Sciatic nerve (tissue), 2 donors: Measurements from ENCODE around the gene LRIT3. TPM values are rescaled to one million over a fixed set of nuclear protein-coding genes. Genes with fewer than 3 reads are reported as not detected.

Experiments
- ATAC-seq: fragments of 200-7000 bp; cut with Tn5 transposase; one replicate; pipeline ENCODE4 v1.9.1; 2020; ENCODE audit warnings: mild to moderate bottlenecking, moderate library complexity
- DNase-seq: peaks from one replicate; pipeline ENCODE4 v3.0.0-alpha.2; 2020; ENCODE audit warnings: low spot score
- intact Hi-C: fragments of 100-400 bp; cut with DNase I; formaldehyde crosslinking; loops from one replicate; pipeline ENCODE4 v1.14.2; 2022
- total RNA-seq: library from RNA; stranded (reverse); fragmentation: NEBNext Ultra II Directional; extraction: Animal tissue kit (Norgen Biotek cat#: 25700); gene quantifications from one replicate; pipeline ENCODE4 v1.2.1, GENCODE V29; 2021
- donor health status: DM: no; HTN: no; CAD: no.
- donor health status: DM: no; HTN: no; CAD: no.

The LRIT3 gene, protein sequence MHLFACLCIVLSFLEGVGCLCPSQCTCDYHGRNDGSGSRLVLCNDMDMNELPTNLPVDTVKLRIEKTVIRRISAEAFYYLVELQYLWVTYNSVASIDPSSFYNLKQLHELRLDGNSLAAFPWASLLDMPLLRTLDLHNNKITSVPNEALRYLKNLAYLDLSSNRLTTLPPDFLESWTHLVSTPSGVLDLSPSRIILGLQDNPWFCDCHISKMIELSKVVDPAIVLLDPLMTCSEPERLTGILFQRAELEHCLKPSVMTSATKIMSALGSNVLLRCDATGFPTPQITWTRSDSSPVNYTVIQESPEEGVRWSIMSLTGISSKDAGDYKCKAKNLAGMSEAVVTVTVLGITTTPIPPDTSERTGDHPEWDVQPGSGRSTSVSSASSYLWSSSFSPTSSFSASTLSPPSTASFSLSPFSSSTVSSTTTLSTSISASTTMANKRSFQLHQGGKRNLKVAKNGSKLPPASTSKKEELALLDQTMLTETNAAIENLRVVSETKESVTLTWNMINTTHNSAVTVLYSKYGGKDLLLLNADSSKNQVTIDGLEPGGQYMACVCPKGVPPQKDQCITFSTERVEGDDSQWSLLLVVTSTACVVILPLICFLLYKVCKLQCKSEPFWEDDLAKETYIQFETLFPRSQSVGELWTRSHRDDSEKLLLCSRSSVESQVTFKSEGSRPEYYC
- total RNA-seq = 0.31 TPM

DNA sequence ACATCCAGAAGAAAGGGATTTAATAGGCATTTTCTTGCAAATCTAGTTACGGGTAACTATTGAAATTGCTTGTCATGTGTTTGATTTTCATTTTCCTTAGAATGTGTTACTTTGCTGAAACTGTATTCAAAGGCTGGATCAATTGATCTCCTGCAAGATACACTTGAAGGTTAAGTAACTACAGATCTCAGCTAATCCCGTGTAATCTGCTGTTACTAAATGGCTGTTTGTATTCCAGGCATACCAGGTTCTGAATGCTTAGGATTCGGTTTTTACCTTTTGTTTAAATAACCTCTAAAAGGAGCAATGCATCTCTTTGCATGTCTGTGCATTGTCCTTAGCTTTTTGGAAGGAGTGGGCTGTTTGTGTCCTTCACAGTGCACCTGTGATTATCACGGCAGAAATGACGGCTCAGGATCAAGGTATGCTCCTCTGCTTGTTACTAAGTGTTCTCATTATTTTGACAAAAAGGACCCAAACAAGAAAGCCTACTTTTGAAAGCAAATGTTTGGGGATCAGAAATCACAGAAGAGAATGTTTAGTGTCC, at the start of gene LRIT3:
Gene LRIT3, plus strand, starts transcription at position 212 of the 547 bp plus-strand sequence. Its CDS starts 95 bp downstream, at position 307.
- ATAC-seq (no peak), DNase-seq (no peak)
- intact Hi-C loops = no loop called here

DNA sequence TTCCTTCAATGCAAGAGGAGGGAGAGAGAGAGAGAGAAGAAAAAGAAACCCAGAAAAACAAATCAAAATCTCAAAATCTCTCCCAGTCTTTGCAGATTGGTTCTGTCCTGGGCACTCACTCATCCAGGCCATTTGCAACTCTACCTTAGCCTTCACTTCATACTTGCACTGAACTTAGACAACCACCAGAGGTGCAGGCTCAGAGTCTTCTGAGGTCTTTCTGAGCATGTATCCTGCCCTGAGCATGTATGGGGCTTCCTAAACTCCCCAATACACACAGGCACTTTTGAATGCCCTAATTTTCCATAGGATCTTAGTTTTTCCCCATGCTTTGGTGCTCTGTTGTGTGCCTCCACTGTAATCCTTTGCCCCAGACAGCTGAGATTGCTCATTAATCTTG, 49.0 kb upstream of the LRIT3 start:
- intact Hi-C loops = no loop called here
- no peak for ATAC-seq
- DNase-seq = no peak

DNA sequence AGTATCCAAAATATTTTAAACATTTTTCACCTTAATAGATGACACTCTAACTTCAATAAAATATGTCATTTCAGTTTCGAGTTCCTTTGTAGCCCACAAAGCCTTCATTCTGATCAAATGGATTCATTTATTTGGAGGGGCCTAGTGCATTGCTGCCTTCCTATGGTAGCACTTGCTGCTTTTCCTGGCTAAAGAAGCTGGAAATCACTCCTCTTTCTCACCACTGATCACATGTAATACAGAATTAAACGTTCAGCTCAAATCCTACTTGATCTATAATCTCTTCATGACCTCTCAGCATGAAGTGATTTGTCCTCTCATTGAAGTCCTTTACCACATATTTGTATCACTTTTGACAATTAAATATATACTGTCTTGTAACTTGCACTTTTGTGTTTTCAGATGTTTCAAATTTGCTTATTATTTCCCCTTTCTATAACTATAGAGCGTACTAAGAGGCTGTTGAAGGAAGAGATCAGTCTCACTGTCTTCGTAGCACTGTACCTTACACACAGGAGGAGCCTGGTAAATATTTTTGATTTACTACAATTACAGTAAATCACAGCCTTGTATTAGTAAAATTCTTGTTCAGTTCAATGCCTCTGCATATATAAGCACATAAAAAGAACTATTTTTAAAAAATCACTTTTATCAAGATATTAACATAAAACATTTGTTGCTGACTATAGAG, 46.7 kb upstream of the LRIT3 start:
- peak; percentile 42 for ATAC-seq
- intact Hi-C loops = no loop called here

DNA sequence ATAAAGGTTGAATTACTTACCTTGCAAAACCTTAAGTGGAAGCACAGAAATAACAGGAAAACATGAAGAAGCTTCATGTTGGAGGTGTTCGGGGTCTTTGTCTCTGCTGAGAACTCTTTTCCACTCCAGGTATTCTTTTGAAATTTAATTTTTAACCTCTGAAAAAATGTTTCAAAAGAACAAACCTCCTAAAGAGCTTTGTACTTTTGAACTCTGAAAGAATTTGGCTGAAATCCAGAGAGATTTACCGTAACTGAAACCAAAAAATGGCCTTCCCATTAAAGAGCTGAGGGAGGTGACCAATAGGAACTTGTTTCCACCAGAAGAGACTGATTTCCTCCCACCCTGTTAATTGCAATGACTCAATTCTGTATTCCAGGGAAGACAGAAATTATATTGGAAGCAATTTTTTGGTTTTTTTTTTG, 46.0 kb upstream of the LRIT3 start, which contains the start of gene CFI:
Gene CFI, minus strand, starts transcription at position 105 of the 425 bp plus-strand sequence. Its CDS starts 28 bp downstream, at position 77.
- ATAC-seq = peak; percentile 74

More for the DNA sequence above, 46.7 kb upstream of the LRIT3 start:
- no peak for DNase-seq

DNA sequence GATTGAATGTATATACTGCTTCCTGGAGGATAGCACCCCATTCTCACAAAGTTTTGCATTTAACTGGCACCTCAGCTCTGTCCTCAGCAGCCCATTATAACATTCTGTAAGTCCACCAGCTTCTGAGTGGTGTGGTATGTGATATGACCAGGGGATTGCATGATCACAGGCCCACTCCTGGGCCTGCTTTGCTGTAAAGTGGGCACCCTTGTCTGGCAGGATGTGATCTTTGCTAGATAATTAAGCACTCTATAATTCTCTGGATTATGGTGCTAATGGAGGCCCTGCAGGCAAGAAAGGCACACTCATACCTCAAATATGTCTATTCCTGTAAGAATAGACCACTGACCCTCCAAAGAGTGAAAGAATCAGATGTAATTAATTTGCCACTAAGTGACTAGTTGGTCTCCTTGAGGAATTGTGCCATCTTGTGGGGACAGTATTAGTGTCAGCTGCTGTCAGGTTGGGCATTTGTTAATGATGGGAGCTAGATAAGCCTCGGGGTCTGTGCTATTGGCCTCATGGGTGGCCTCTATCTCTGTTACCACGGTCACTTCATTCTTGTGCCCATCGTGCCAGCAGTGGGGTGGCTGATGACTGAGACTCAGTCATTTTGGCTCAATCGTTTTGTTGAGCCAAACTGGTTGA, 43.9 kb upstream of the LRIT3 start:
- intact Hi-C loops = no loop called here
- no peak for DNase-seq
- no peak for ATAC-seq

More for the DNA sequence above, 46.0 kb upstream of the LRIT3 start, which contains the start of gene CFI:
- DNase-seq = no peak
- intact Hi-C loops = no loop called here

DNA sequence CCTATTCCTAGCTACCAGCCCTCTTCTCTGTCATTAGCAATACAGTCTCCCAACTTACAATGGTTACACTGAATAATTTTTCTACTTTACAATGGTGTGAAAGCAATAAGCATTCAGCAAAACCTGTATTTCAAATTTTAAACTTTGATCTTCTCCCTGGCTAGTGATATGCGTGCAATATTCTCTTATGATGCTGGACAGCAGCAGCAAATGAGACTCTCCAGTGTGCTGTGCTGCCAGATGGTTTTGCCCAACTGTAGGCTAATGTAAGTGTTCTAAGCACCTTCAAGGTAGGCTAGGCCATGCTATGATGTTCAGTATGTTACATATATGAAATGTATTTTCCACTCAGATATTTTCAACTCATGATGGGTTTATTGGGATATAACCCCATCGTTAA, 38.3 kb upstream of the LRIT3 start:
- DNase-seq (no peak), ATAC-seq (no peak)
- intact Hi-C loops = no loop called here

DNA sequence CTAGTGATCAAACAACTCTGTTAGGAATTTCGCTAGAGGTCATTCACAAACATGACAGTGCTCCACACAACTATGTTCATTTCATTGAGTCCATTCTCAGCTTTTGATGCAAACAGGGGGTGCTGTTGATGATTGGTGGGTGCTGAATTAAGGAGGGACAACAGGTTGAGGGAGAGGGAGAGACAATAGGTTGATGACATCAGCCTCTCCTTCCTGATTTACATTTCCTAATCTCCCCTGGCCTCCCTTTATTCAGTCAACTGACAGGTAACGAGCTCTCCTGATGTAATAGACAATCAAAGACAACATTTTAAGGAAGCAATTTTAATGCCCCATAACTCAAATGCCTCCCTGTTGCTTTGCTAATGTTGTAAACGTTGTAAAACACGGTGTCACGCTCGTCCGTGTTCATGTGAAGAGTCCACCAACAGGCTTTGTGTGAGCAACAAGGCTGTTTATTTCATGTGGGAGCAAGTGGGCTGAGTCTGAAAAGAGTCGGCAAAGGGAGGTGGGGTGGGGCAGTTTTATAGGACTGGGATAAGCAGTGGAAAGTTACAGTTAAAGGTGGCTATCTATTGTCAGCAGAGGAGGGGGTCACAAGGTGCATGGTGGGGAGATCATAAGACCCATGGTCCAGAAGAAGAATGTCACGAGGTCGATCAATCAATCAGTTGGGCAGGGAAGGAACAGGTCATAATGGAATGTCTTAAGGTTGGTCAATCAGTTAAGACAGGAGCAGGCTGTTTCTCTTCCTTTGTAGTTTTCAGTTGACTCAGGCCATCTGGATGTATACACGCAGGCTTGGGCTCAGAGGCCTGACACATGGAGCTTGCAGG, 37.1 kb upstream of the LRIT3 start:
- no peak for ATAC-seq
- DNase-seq = no peak
- intact Hi-C loops = no loop called here

DNA sequence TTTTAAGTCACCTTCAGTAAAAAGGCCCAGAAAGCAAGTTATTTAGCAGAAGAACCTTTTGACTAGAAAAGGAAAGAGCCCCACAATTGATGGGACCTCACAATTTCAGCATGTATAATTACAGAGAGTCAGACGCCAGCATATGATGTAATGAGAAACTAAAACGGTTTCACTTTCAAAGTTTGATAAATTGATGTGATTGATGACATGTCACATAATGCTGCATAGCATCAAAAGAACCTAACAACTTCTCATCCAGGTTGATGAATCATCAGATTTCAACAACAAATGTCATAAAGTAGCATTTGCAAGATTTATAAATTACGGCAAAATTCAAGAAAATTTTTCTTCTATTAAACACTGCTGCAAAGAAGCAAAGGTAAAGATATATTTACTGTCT, 36.2 kb upstream of the LRIT3 start:
- DNase-seq = no peak
- no peak for ATAC-seq
- intact Hi-C loops = no loop called here

DNA sequence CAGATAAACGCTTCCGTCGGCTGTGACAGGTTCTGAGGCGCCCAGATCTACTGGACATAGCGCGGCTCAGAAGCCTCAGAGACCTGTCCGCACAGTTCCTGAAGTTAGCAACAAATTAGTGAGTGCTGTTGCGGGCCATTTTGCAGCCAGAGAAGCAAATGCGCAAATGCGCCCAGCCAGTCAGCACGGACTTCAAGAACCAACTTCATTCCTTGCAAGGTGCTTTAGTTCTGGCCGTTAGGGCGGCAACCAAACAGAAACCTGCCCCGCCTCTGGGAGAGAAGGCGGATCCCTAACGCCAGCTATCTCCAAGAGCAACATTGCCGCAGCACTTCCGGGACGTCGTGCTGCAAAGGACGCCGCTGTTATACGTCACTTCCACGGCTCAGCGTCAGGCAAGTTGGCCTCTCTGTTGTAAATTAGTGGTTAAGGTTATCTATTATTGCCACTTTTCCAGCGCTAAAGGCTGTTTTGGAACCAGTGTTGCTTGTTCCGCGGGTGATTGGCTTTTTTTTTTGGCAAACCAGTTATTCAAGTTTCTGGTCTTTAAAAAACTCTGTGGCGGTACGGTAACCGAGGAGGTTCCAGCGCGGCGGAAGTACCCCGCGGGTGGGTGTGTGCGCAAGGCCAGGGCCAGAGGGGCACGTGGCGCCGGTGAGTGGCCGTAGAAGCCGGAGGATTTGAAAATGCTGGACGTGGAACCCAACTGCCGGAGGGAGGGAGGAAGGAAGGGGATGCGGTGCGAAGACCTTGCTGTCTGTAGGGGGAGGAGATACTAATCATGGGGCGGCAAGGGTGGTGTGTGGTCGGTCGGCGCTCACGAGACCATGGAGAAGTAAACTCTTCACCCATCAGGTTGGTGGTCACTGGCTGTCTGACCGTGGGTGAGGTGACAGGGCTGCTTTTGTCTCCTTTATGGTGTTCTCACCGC, 32.5 kb upstream of the LRIT3 start, which contains the start of gene GAR1:
Gene GAR1, plus strand, starts transcription at position 612 of the 931 bp plus-strand sequence. CDS start 403 bp downstream, outside the sequence.
- DNase-seq (peak; percentile 90), ATAC-seq (peak; percentile 99)
- intact Hi-C loops = no loop called here

DNA sequence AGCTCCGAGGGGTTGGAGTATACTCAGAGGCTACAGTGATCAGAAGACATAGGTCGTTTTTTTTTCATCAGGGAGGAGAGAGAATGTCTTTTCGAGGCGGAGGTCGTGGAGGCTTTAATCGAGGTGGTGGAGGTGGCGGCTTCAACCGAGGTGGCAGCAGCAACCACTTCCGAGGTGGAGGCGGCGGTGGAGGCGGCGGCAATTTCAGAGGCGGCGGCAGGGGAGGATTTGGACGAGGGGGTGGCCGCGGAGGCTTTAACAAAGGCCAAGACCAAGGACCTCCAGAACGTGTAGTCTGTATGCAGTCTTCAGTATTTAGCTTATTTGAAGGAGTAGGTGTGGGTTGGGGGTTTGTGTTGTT, 31.8 kb upstream of the LRIT3 start:
- DNase-seq (peak; percentile 60), ATAC-seq (no peak)
- intact Hi-C loops = no loop called here

DNA sequence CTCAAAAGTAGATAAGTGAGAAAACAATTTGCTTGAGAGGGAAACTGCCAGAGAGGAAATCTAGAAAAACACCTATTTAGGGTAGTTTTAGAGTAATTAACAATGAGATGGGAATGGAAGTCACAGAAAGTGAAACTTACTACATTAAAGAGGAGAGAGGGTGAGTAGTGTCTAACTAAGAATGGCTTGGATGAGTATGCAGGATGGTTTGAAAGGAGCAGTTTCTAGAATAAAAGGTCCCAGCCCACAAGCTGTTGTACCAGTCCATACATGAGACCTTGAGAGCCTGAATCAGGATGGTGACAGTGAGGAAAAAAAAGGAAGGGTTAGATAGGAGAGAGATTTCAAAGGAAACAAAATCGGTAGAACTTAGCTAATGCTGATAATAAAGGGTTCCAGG, 31.0 kb upstream of the LRIT3 start:
- DNase-seq (no peak), ATAC-seq (no peak)
- intact Hi-C loops = no loop called here

DNA sequence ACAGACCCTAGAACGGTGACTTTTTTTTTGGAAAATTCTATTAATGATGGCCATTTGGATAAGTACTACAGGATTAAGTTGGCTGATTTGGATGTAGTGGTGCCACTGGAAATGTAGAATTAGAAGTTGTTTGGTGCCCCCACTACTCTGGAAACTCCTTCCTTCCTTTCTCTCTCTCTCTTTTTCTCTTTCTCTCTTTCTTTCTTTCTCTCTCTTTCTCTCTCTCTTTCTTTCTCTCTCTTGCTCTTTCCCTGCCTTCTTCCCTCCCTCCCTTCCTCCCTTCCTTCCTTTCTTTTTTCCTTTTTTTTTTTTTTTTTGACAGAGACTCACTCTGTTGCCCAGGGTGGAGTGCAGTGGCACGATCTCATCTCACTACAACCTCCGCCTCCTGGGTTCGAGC, 29.6 kb upstream of the LRIT3 start:
- intact Hi-C loops = no loop called here
- no peak for DNase-seq
- ATAC-seq = no peak

DNA sequence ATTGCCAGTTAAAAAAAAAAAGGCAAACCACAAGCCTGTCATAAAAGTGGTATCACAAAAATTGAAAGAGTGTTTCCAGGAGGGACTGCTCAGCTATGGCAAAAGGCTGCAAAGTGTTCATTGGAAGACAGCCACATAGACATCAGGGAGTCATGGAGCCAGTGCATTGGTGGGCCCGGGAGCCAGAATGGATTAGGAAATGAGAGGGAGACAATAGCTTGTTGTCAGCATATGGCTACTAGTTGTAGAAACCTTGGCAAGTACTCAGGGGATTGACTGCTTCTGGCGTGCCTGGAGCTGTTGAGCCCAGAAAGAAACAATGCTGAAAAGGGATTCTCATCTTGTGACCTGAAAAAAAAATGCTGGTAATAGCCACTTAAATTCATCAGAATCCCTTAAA, 27.3 kb upstream of the LRIT3 start:
- DNase-seq = no peak
- no peak for ATAC-seq
- intact Hi-C loops = no loop called here

DNA sequence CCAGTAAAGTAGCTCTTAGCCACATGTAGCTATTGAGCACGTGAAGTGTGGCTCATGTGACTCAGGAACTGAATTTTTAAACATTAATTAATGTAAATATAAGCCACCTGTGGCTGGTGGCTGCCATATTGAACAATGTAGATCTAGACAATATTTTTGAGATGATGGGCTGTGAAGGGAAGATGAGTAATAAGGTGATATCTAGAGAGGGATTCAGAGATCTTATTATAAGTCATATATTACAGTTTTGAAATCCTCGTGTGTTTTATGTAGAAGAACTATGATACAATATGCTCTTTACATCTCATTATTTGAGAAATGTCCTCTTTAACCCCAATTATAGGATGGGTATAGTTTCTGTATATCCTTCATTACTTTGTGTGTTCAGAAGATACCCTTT, 26.7 kb upstream of the LRIT3 start:
- DNase-seq (no peak), ATAC-seq (no peak)
- intact Hi-C loops = no loop called here

DNA sequence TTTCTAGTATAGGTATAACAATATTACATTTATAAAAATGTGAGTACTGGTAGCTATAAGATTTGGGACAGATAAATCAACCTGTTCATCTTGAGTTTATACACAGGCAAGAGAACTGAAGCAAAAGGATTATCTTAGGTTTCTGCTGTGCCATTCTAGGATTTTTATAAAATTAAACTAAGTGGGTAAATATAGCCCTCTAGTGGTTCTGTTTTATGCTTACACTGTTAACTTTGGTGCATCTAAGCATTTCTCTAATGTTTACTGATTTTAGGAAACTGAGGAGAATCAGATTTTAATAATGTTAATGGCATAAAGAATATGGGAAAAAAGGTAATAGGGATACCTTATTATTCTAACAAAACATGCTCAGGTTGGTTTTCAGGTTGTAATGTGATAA, 21.2 kb upstream of the LRIT3 start:
- ATAC-seq = peak; percentile 53

DNA sequence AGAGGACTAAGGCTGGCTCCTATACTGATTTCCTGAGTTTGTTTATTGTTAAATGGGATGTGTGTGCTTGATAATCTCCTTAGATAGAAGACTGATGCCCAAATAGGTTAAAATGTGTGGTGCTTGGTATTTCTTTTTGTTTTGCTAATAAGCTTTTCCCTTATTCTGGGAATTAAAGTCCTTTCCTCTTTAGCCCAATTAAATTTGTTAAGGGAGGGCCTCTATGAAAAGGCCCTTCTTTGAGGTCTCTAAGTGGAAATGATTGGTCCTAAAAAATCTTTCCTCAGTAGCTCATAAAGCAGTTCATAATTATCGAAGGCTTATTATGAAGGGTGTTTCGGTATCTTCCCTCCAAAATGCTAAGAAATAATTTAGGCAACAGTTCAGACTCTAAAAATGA, 20.2 kb upstream of the LRIT3 start, which contains the start of gene RRH:
Gene RRH, plus strand, starts transcription at position 301 of the 400 bp plus-strand sequence. Its CDS starts 56 bp downstream, at position 357.
- intact Hi-C loops = no loop called here
- ATAC-seq (no peak), DNase-seq (no peak)

More for the DNA sequence above, 21.2 kb upstream of the LRIT3 start:
- no peak for DNase-seq
- intact Hi-C loops = no loop called here

DNA sequence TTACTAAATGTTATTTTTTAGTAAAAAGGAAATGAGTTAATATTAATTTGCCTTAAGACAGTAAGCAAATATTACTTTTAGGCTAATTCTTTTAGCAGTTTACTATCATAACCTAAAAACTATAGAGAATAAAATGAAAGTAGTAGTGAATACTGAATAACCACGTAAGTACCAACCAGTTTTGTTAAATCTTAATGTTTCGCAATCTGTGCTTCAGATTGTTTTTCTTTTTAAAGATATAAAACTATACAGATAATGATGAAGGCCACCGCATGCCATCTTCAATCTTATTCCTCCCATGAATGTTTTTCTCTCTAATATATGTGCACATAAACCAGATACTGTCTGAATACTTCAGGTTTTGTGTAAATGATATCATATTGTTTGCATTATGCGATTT, 14.2 kb upstream of the LRIT3 start:
- DNase-seq = no peak
- no peak for ATAC-seq
- intact Hi-C loops = loop anchor here (10.0 kb wide), 1 partner anchor 409 kb away; no protein-coding TSS in a partner anchor
